ENCODE data around the gene CABP7.
A peak's percentile ranks its signal among the peaks of the same experiment; 100 is the strongest.

The CABP7 gene

GRCh38 chr22:29701155-29701999 is 18.4 kb upstream of the CABP7 start:
- DNase-seq, result peak; percentile 70
- in situ Hi-C loops (cut with HindIII; ENCODE audit: low pct_ligation_motif_present, low pct_unique_long_range_greater_than_20kb, low sequenced_read_pairs), result no loop called here

- in situ Hi-C loops (cut with HindIII; ENCODE audit: low pct_ligation_motif_present, low pct_unique_long_range_greater_than_20kb, low sequenced_read_pairs), result no loop called here
- DNase-seq, result peak; percentile 44
These were observed 17.5 kb upstream of the CABP7 start for GRCh38 chr22:29702000-29702930.

- DNase-seq, result no peak
- in situ Hi-C loops (cut with HindIII; ENCODE audit: low pct_ligation_motif_present, low pct_unique_long_range_greater_than_20kb, low sequenced_read_pairs), result no loop called here
These were observed 16.8 kb upstream of the CABP7 start for GRCh38 chr22:29702931-29703501.

- no peak for DNase-seq
- in situ Hi-C loops (cut with HindIII; ENCODE audit: low pct_ligation_motif_present, low pct_unique_long_range_greater_than_20kb, low sequenced_read_pairs), result no loop called here
These were observed 16.1 kb upstream of the CABP7 start for GRCh38 chr22:29703569-29704195.

- in situ Hi-C loops (cut with HindIII; ENCODE audit: low pct_ligation_motif_present, low pct_unique_long_range_greater_than_20kb, low sequenced_read_pairs), result no loop called here
- peak; percentile 20 for DNase-seq
These were observed 15.1 kb upstream of the CABP7 start for GRCh38 chr22:29704528-29705285.

GRCh38 chr22:29705651-29706050 is 14.2 kb upstream of the CABP7 start:
- in situ Hi-C loops (cut with HindIII; ENCODE audit: low pct_ligation_motif_present, low pct_unique_long_range_greater_than_20kb, low sequenced_read_pairs), result no loop called here
- no peak for DNase-seq

- DNase-seq, result no peak
- in situ Hi-C loops (cut with HindIII; ENCODE audit: low pct_ligation_motif_present, low pct_unique_long_range_greater_than_20kb, low sequenced_read_pairs), result no loop called here
These were observed 13.3 kb upstream of the CABP7 start for GRCh38 chr22:29706486-29706885.

GRCh38 chr22:29707010-29707409 is 12.8 kb upstream of the CABP7 start:
- in situ Hi-C loops (cut with HindIII; ENCODE audit: low pct_ligation_motif_present, low pct_unique_long_range_greater_than_20kb, low sequenced_read_pairs), result no loop called here
- DNase-seq, result no peak

- DNase-seq, result no peak
- in situ Hi-C loops (cut with HindIII; ENCODE audit: low pct_ligation_motif_present, low pct_unique_long_range_greater_than_20kb, low sequenced_read_pairs), result no loop called here
These were observed 12.3 kb upstream of the CABP7 start for GRCh38 chr22:29707471-29707870.

- in situ Hi-C loops (cut with HindIII; ENCODE audit: low pct_ligation_motif_present, low pct_unique_long_range_greater_than_20kb, low sequenced_read_pairs), result no loop called here
- no peak for DNase-seq
These were observed 9.6 kb upstream of the CABP7 start for GRCh38 chr22:29710193-29710592.

GRCh38 chr22:29710922-29711593 is 8.7 kb upstream of the CABP7 start:
- in situ Hi-C loops (cut with HindIII; ENCODE audit: low pct_ligation_motif_present, low pct_unique_long_range_greater_than_20kb, low sequenced_read_pairs), result no loop called here
- peak; percentile 42 for DNase-seq

GRCh38 chr22:29712119-29712518 is 7.7 kb upstream of the CABP7 start:
- in situ Hi-C loops (cut with HindIII; ENCODE audit: low pct_ligation_motif_present, low pct_unique_long_range_greater_than_20kb, low sequenced_read_pairs), result no loop called here
- no peak for DNase-seq

GRCh38 chr22:29713156-29713727 is 6.6 kb upstream of the CABP7 start:
- DNase-seq, result no peak
- in situ Hi-C loops (cut with HindIII; ENCODE audit: low pct_ligation_motif_present, low pct_unique_long_range_greater_than_20kb, low sequenced_read_pairs), result no loop called here

GRCh38 chr22:29715240-29715639 is 4.6 kb upstream of the CABP7 start:
- DNase-seq, result no peak
- in situ Hi-C loops (cut with HindIII; ENCODE audit: low pct_ligation_motif_present, low pct_unique_long_range_greater_than_20kb, low sequenced_read_pairs), result no loop called here

- DNase-seq, result no peak
- in situ Hi-C loops (cut with HindIII; ENCODE audit: low pct_ligation_motif_present, low pct_unique_long_range_greater_than_20kb, low sequenced_read_pairs), result no loop called here
These were observed 4.1 kb upstream of the CABP7 start for GRCh38 chr22:29715705-29716104.

- in situ Hi-C loops (cut with HindIII; ENCODE audit: low pct_ligation_motif_present, low pct_unique_long_range_greater_than_20kb, low sequenced_read_pairs), result no loop called here
- peak; percentile 74 for DNase-seq
These were observed 2.8 kb upstream of the CABP7 start for GRCh38 chr22:29716814-29717545.

GRCh38 chr22:29717789-29718188 is 2.0 kb upstream of the CABP7 start:
- in situ Hi-C loops (cut with HindIII; ENCODE audit: low pct_ligation_motif_present, low pct_unique_long_range_greater_than_20kb, low sequenced_read_pairs), result no loop called here
- no peak for DNase-seq

All from ACHN (cell line).